Activated T-helper 2 cell treated with anti-CD3 and anti-CD28 coated beads, Interferon-gamma antibody, Interleukin-2, Interleukin-4, amounts not matched to agents 10 μg/mL and 5 μg/mL and 100 μg/mL, durations not matched to agents 14 hours and 24 hours and 36 hours (primary cell): Measurements from ENCODE around the gene NOL6. TPM values are rescaled to one million over a fixed set of nuclear protein-coding genes. Genes with fewer than 3 reads are reported as not detected.
A peak's percentile ranks its signal among the peaks of the same experiment; 100 is the strongest.
"Not testable (repeated sequence)": the region's sequence is repeated elsewhere in the genome, so short reads cannot be mapped to it uniquely, and the experiment has no call there.

ENCODE experiments used
- DNase-seq: peaks from one replicate; pipeline ENCODE4 v3.0.0; 2021; ENCODE audit warnings: low spot score
- H3K27ac Mint-ChIP-seq: one replicate; pipeline ENCODE4 v1.8.0; 2021; ENCODE audit warnings: mixed read lengths
- H3K27me3 Mint-ChIP-seq: one replicate; pipeline ENCODE4 v1.8.0; 2021; ENCODE audit warnings: low read depth, mixed read lengths
- H3K36me3 Mint-ChIP-seq: one replicate; pipeline ENCODE4 v1.8.0; 2021; ENCODE audit warnings: low read depth, mixed read lengths
- H3K4me1 Mint-ChIP-seq: one replicate; pipeline ENCODE4 v1.8.0; 2021; ENCODE audit warnings: low read depth, mixed read lengths
- H3K4me3 Mint-ChIP-seq: one replicate; pipeline ENCODE4 v1.8.0; 2021; ENCODE audit warnings: low read depth, mild to moderate bottlenecking, moderate library complexity, mixed read lengths
- H3K9me3 Mint-ChIP-seq: one replicate; pipeline ENCODE4 v1.8.0; 2021; ENCODE audit warnings: mixed read lengths
- intact Hi-C: fragments of 100-400 bp; cut with micrococcal nuclease; formaldehyde crosslinking; loops from one replicate; pipeline ENCODE4 v1.15.1; 2023
- total RNA-seq: library from RNA; stranded (reverse); gene quantifications from 2 replicates; pipeline ENCODE4 v1.2.3, GENCODE V29; 2022

Gene NOL6
- total RNA-seq, 1 donor from 2014 or later = 65.3 TPM

DNA sequence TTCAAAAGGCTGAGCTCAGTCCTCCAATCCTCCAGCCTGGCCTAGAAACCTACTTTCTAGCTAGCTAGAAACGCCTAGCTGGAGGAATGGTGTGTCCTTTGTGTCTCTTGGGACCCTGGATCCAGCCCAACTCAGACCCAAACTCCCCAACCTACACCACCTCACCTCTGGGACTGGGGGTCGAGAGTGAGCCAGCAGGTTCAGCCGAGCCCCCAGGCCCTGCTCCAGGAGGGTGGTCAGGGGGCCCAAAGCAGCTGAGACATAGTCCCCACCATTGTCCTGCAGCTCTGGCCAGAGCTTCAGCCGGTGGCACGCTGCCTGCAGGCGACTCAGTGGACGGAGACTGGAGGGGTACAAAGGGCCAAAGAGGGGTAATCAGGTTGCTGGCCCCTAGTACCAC is 6.2 kb downstream of the NOL6 start:
- H3K9me3 Mint-ChIP-seq = no peaks in the 10 kb centered on the region
- H3K36me3 Mint-ChIP-seq = peaks cover 96% of the 10 kb centered on the region
- no peak overlapping the region for H3K27ac Mint-ChIP-seq
- no peak for DNase-seq
- no peaks in the 10 kb centered on the region for H3K27me3 Mint-ChIP-seq
- H3K4me3 Mint-ChIP-seq = no peak overlapping the region
- peaks cover 15% of the 10 kb centered on the region for H3K4me1 Mint-ChIP-seq
- intact Hi-C loops = loop anchor here (2.0 kb wide), 1 partner anchor 93 kb away; no protein-coding TSS in a partner anchor

DNA sequence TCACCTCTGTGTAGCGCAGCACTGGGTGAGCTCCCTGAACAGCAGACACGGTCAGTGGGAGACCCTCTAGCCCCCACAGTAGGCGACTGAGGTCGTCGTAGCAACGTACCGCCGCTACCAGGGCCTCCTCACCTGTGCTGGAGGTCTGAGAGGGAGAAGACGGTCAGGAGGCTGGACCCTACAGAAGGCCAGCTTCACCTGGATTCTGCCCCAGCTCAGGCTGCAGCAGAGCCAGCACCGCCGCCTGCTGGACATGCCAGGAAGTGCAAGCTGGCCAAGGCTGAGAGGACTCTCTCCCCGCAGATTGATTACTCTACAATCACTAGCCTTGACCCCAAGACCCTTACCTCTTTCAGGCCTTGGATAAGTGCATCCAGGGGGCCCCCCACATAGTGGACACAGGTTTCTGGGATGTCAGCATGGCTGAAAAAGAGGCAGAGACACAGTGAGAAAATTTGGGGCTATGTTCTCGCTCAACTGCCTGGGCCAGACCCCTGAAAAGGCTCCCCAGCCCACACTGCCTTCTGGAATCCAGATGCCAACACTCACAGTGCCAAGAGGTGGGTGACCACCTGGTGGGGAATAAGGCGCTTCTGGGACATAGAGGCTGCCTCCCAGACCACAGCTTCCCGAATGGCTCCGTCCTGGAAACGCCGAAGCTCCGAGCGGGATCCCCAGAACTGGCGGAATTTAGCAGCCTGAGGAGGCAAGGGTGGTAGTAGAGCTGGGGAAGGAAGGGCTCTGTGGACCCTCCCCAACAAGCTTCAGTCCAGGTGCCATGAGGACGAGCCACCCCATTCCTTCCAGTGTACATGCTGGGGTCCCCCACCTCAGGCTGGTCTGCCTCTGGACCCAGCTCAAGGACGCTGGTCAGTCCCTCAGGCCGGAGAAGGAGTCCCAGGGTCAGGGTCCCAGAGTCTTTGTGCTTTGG is 6.9 kb downstream of the NOL6 start:
- no peaks in the 10 kb centered on the region for H3K9me3 Mint-ChIP-seq
- H3K4me3 Mint-ChIP-seq = no peak overlapping the region
- H3K4me1 Mint-ChIP-seq = peaks cover 8% of the 10 kb centered on the region
- H3K27ac Mint-ChIP-seq = no peak overlapping the region
- H3K36me3 Mint-ChIP-seq = peaks cover 95% of the 10 kb centered on the region
- DNase-seq = peak; percentile 60
- intact Hi-C loops = loop anchor here (1.0 to 2.0 kb wide), 2 partner anchors 64 to 92 kb away; no protein-coding TSS in a partner anchor
- H3K27me3 Mint-ChIP-seq = no peaks in the 10 kb centered on the region

DNA sequence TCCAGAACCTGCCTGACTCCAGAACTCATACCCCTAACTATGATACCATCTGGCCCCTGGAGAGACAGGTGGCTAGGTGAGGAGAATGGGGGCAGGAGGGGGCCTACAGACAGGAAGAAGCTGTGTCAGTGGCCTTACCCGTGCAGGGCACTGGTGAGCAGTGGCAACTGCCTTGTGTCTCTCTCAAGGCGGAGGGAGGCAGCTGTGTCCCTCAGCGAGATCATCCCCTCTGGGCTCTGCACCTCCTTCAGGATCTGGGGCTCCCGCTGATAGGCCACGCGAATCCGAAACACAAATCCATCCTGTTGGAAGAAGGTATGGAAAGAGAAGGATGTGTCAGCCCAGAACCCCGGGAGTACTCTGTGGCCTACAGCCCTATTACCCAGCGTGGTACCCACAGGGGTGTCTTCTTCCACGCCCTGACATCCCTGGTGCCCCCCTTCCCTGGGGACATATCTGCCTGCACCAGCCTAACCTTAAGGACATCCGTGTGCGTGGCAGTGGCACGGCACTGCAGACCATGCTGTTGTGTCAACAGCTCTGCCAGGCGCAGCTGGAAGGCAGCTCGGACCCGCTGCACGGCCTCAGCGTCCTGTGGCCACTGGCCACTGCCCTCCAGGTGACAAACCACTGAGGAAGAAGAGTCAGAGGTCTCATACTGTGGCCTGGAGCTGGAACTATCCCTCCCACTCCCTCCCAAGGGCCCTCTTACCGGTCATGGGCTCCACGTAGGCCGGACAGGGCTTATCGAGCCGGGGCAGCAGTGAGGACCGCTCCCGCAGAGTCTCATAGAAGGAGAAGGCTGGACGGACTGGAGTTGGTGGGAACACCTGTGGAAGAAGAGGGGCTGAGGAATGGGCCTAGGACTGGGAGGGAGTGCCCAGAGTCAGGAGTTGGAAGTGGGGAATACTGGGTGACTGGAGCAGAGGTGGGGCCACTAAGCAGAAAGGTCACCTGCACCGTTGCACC is 7.8 kb downstream of the NOL6 start:
- Mint-ChIP-seq H3K36me3 (peaks cover 94% of the 10 kb centered on the region), H3K27ac (no peak overlapping the region), H3K4me3 (no peak overlapping the region)

DNA sequence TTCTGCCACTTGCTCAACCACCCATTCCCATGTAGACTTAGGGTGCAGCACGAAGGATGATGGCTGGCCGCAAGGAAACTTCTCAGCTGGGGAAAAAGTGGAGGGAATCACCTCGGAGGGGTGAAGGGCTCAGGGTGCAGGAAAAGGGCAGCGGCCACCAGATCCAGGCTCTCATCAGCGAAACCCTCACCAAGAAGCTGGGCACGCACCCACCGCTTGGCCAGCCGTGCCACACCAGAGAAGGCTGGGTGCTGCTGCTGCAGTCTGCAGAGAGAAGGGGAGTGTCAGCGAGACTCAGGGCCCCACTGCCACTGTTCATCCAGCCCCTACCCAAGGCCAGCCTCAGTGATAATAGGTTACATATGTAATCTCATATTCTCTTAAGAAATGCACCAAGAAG is 8.6 kb downstream of the NOL6 start:
- Mint-ChIP-seq H3K9me3 (no peaks in the 10 kb centered on the region), H3K36me3 (peaks cover 91% of the 10 kb centered on the region), H3K27ac (no peak overlapping the region), H3K4me1 (no peaks in the 10 kb centered on the region), H3K4me3 (no peak overlapping the region), H3K27me3 (no peaks in the 10 kb centered on the region)
- DNase-seq = no peak
- intact Hi-C loops = no loop called here

More for the DNA sequence above, 7.8 kb downstream of the NOL6 start:
- Mint-ChIP-seq H3K9me3 (no peaks in the 10 kb centered on the region), H3K27me3 (no peaks in the 10 kb centered on the region), H3K4me1 (peaks cover 2% of the 10 kb centered on the region)
- intact Hi-C loops = loop anchor here (1.0 to 2.0 kb wide), 2 partner anchors 63 to 91 kb away; no protein-coding TSS in a partner anchor
- no peak for DNase-seq

DNA sequence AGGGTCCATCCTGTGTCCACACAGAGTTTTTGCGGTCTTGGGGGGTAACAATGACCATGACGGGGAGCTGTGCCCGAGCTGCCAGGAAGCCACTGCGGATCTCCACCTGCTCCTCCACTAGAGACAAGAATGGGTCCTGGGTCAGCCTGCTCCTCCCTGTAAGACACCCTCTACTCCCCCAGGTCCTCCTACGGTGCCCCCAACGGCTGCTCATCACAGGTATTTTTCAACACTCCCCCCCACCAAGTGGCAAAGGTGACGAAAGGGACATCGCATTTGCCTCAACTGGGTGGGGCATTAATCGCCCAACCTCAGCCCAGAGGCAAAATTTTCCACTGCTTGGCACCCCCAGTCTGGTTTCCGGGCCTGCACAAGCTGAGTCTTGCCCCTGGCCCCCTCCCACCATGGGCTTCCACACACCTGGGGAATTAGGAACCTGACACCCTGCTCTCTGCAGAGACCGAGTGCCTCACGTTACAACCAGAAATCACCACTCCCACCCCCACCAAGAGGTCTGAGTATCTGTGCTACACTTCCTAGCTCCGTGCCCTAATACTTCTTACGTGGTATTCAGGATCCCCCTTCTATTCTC is 9.6 kb downstream of the NOL6 start:
- no peak for DNase-seq
- Mint-ChIP-seq H3K4me3 (no peak overlapping the region), H3K36me3 (peaks cover 82% of the 10 kb centered on the region), H3K27ac (no peak overlapping the region), H3K4me1 (peaks cover 2% of the 10 kb centered on the region), H3K27me3 (no peaks in the 10 kb centered on the region), H3K9me3 (no peaks in the 10 kb centered on the region)
- intact Hi-C loops = no loop called here

DNA sequence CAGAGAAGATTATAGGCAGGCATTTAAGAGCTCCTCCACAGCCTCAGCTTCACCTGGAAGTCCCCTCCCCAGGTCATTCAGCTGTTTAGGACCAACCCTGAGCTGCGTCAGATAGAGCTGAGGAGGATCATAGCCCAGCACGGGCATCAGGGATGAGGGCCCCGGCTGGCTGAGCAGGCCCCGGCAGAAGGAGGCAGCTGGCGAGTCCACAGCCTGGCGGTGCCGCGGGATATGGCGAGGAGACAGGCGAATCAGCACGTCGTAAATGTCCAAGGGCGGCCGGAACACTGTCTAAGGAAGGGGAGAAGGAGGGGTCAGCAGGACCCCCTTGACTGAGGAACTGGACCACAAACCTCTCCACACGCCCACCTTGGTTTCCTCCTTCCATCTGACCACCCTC is 10.6 kb downstream of the NOL6 start:
- Mint-ChIP-seq H3K9me3 (no peaks in the 10 kb centered on the region), H3K4me3 (no peak overlapping the region), H3K27ac (no peak overlapping the region), H3K27me3 (no peaks in the 10 kb centered on the region), H3K36me3 (peaks cover 79% of the 10 kb centered on the region), H3K4me1 (peaks cover 10% of the 10 kb centered on the region)
- DNase-seq = no peak
- intact Hi-C loops = no loop called here

DNA sequence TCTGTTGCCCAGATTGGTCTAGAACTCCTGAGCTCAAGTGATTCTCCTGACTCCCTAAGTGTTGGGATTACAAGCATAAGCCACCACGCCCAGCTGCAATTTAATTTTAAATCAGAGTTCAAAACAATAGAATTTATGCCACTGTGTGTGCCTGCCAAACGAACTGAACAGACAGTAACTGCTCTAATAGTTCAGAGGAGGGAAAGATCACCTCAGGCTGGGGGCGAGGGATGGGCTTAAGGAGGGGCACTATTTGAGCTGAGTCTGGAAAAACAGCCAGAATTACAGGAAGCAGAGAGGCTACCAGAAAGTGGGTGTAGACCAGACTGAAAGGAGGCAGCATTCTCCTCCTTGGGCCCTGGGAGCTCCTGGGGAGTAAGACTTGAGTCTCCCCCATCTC is 12.2 kb downstream of the NOL6 start:
- no peak for DNase-seq
- peaks cover 66% of the 10 kb centered on the region for H3K36me3 Mint-ChIP-seq
- intact Hi-C loops = no loop called here
- H3K4me1 Mint-ChIP-seq = peaks cover 23% of the 10 kb centered on the region
- H3K27me3 Mint-ChIP-seq = no peaks in the 10 kb centered on the region
- no peaks in the 10 kb centered on the region for H3K9me3 Mint-ChIP-seq
- H3K4me3 Mint-ChIP-seq = no peak overlapping the region
- H3K27ac Mint-ChIP-seq = no peak overlapping the region

DNA sequence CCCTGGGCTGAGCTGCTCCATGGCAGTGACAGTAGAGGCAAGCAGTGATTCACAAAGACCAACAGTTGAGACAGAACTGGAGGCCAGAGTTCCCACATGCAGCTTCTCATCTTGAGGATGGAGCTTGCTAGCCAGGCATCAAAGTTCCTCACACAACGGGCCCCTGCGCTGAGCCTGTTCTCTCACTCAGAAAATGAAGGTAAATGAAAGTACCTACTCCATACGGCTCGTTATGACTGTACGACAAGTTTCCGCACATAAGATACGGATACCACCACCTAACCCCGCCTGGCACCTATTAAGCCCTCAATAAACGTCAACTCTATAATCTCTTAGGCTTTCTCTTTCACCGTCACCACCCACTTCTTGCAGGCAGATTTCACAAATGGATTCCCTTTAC is 12.9 kb downstream of the NOL6 start:
- Mint-ChIP-seq H3K27ac (no peak overlapping the region), H3K36me3 (peaks cover 60% of the 10 kb centered on the region), H3K9me3 (no peaks in the 10 kb centered on the region), H3K27me3 (no peaks in the 10 kb centered on the region), H3K4me1 (peaks cover 29% of the 10 kb centered on the region), H3K4me3 (no peak overlapping the region)
- no peak for DNase-seq
- intact Hi-C loops = no loop called here

DNA sequence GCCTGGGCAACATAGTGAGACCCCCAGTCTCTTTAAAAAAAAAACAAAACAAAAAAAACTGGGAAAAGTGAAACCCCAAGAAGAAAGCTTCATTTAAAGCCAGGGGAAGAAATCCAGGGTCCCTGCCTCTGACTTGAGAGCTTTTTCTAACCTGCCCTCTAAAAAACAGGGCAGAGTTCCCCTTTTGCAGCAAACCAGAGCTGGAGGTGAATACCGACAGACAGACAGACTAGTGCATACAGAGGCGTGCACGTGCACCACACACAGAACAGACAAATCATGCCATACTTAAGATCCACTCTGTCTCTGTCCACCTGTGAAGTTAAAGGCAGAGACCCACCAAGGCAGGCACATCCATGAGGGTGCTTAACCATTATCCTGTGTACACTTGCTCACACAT is 14.6 kb downstream of the NOL6 start:
- Mint-ChIP-seq H3K9me3 (no peaks in the 10 kb centered on the region), H3K36me3 (peaks cover 42% of the 10 kb centered on the region), H3K4me1 (peaks cover 38% of the 10 kb centered on the region), H3K4me3 (no peak overlapping the region), H3K27ac (peak overlapping the region; percentile 88), H3K27me3 (no peaks in the 10 kb centered on the region)
- intact Hi-C loops = no loop called here
- DNase-seq = no peak

DNA sequence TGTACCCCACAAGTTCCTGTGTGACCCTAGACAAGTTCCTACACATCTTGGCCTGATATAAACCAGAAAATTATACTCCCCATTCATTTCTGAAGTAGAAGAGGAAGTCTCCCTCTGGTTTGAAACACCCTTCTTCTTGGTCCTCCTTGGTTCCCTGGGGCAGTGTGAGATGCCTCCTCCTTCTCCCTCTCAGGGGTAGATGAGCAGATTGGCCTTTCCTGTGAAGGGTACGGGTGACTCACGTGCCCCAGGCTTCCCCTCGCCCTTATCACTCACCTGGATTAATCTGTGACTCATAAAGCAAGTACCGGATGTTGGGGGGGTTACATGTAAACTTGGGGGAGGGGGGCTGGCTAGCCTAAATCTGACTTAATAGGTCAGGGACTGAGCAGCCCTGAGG is 15.3 kb downstream of the NOL6 start:
- Mint-ChIP-seq H3K27ac (peak overlapping the region; percentile 88), H3K27me3 (no peaks in the 10 kb centered on the region), H3K9me3 (no peaks in the 10 kb centered on the region), H3K4me1 (peaks cover 44% of the 10 kb centered on the region), H3K36me3 (peaks cover 35% of the 10 kb centered on the region), H3K4me3 (no peak overlapping the region)
- intact Hi-C loops = loop anchor here (1.0 kb wide), 1 partner anchor 43 kb away; no protein-coding TSS in a partner anchor
- DNase-seq = peak; percentile 35

DNA sequence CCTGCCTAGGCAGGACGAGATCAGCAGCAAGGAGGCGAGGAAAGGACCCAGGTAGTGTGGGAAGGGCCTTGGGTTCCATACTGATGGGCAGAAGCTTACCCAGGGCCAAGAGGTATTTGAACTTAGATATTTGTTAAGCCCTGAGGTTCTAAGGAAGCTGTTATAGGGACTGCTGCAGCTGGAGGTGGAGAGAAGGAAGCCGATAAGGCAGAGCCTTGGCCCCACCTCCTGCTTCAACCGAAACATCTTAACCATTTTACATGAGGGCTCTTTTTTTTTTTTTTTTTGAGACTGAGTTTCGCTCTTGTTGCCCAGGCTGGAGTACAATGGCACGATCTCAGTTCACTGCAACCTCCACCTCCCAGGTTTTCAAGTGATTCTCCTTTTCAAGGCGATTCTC is 17.8 kb downstream of the NOL6 start:
- peaks cover 57% of the 10 kb centered on the region for H3K4me1 Mint-ChIP-seq
- no peak for DNase-seq

DNA sequence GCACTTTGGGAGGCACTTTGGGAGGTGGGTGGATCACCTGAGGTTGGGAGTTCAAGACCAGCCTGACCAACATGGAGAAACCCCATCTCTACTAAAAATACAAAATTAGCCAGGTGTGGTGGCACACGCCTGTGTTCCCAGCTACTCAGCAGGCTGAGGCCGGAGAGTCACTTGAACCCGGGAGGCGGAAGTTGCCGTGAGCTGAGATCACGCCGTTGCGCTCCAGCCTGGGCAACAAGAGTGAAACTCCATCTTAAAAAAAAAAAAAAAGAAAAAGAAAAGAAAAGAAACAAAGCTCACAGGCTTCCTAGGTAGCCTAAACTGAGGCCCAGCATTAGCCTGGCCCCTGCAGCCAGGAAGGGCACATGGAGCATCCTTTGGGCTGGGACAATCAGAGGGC is 18.3 kb downstream of the NOL6 start:
- H3K27me3 Mint-ChIP-seq, intact Hi-C loops, H3K4me3 Mint-ChIP-seq, H3K27ac Mint-ChIP-seq, H3K9me3 Mint-ChIP-seq, DNase-seq: not testable (repeated sequence)
- peaks cover 10% of the 10 kb centered on the region for H3K36me3 Mint-ChIP-seq
- peaks cover 57% of the 10 kb centered on the region for H3K4me1 Mint-ChIP-seq

More for the DNA sequence above, 17.8 kb downstream of the NOL6 start:
- no peaks in the 10 kb centered on the region for H3K27me3 Mint-ChIP-seq
- H3K27ac Mint-ChIP-seq = no peak overlapping the region
- H3K4me3 Mint-ChIP-seq = no peak overlapping the region
- no peaks in the 10 kb centered on the region for H3K9me3 Mint-ChIP-seq
- intact Hi-C loops = no loop called here
- H3K36me3 Mint-ChIP-seq = peaks cover 13% of the 10 kb centered on the region
